ENCODE results near the gene DPEP2.
"Not testable (repeated sequence)": the region's sequence is repeated elsewhere in the genome, so short reads cannot be mapped to it uniquely, and the experiment has no call there.

Gene DPEP2

DNA sequence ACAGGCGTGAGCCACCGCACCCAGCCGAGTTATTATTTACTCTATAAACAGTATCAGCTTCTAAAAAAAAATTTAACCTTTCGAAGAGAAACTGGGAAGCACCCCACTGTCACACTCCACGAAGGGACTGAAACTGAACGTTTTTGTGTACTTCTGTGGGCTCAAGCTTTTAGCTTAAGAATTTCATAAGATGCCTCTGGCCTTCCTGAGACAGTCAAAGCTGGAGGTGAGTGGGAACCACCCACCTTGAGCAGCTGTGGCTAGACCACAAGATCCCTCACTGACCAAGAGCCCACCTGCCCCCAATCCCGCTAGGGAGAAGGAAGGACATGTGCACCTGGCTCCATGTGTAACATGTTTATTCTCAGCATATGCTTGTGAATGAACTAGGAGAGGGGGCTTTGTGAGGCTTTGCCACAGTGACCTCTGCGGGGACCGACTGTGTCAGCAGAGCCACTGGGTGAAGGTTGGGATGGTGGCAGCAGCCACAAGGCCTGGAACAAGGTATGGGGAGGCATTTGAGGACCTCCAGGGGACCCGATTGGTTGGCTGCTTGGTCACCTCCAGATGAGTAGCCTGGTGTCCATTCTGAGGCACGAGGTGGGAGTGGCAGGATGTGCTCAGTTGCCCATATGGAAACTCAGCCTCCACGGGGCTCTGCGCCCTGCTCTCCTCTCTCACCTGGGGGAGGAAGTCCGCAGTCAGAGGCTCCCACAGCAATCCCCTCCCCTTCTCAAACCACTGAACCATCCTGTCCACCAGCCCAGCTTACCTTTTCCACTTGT, 23.8 kb downstream of the DPEP2 start:
- no peak for DNase-seq

DNA sequence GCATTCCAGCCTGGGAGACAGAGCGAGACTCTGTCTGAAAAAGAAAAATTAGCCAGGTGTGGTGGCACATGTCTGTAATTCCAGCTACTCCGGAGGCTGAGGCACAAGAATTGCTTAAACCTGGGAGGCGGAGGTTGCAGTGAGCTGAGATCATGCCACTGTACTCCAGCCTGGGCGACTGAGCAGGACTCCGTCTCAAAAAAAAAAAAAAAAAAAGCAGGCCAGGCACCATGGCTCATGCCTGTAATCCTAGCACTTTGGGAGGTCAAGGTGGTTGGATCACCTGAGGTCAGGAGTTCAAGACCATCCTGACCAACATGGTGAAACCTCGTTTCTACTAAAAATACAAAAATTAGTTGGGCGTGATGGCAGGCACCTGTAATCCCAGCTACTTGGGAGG, 27.0 kb downstream of the DPEP2 start:
- DNase-seq = not testable (repeated sequence)

DNA sequence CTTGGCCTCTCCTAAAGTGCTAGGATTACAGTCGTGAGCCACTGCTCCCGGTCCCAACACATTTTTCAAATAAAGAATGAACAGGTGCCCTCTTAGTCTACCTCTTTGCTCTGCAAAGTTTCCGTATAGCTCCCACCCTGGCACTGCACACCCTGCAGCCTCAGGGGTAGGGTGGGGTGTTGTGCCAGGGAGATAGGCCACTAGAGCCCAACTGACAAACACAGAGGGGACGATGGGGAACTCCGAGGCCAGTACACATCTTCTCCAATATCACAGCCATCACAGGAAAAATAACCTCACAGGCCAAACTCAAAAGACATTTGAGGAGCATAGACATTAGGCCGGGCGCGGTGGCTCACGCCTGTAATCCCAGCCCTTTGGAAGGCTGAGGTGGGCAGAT, 28.2 kb downstream of the DPEP2 start:
- no peak for DNase-seq

DNA sequence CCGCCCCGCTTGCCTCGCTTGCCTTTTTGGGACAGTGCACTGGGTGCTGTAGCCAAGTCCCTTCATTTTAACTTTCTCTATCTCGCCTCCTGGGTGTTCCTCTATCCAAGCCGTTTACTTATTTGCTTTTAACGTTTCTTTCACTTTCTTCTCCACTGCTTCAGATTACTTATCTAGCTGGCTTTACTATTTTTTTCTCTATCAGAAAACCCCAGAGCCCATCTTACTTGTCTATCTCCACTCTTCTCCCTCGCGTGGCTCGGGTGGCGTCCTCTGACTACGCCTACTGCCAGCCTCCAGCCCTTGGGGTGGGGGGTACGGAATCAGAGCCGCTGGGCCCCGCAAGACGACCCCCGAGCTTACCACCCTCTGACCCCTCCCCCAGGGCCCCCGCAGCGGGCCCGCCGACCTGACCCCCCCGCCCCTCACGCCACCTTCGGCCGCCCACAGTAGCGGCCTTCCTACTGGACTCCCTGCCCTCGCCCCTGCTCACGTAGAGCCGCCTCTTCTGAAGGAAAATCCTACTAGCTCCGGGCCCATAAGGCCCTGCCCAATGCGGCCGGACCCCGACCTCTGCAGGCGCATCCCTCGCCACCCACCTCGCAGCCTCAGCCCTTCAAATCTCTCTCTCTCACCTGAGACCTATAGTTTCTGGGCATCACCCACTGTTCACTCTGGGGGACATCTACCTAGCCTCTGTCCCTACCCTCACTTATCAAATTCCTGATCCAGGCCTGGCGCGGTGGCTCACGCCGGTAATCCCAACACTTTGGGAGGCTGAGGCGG, 29.8 kb downstream of the DPEP2 start:
- DNase-seq = no peak

DNA sequence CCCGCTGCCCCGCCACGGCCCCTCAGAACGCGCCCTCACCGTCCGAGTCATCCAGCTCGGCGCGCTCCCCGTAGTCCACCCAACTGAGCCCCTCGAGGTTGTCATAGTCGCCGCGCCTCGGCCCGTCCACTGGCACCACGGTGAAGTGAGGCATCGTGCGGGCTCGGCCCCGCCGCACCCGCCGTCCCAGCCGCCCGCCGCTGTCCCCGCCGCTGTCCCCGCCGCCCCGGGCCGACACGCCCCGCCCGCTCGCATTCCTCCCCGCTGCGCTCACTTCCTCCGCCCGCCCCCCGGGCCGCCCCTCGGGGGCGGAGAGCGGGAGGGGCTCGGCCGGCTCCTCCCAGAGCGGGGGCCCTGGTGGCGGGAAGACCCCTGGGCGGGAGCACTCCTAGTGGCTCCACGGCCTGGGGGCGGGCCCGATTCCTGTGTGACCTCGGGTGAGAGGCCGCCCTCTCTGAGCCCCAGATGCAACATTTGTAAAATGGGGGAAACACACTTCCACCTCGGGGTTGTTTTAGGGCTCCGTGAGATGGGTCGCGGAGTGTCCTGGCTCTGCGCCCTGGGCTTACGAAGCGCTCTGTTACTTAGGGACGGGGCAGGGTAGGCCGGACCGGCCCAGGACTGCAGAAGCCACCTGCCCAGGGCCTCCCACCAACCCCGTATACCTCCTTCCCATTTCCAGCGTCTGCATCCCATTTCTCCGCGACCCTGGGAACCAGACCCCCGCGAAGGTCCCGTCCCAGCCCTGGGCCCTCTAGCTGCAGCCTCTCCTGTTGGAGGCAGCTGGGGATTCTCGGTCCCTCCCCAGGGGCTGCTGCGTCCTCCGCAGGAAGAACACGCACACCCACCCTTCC, 30.7 kb downstream of the DPEP2 start, which contains the start of gene SLC12A4:
SLC12A4 (minus strand) TSS at position 238 of the 854 bp plus-strand sequence; CDS start at position 154, 84 bp downstream.
- peak in 1 of 2 experiments; percentile 9 for DNase-seq

DNA sequence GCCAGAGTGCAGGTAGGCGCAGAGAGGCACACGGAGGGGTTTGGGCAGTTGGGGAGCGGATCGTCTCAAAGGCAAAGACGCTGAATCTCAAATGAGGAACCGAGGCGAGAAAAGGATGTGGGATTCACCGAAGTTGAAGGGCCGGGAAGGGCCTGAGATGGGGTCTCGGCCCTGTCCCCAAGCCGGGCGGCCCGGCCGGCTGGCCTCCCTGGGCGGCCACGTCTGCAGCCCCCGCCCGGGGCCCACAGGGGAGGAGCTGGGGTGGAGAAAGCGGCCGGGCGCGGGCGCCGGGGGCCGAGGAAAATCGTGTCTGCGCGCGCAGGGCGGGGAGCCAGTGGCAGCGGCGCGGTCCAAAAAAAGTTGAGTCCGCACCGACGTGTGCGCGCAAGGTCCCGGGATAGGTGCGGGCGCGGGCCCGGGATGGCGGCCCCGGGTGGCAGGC, 31.3 kb downstream of the DPEP2 start:
- peak in 1 of 2 experiments; percentile 13 for DNase-seq

DNA sequence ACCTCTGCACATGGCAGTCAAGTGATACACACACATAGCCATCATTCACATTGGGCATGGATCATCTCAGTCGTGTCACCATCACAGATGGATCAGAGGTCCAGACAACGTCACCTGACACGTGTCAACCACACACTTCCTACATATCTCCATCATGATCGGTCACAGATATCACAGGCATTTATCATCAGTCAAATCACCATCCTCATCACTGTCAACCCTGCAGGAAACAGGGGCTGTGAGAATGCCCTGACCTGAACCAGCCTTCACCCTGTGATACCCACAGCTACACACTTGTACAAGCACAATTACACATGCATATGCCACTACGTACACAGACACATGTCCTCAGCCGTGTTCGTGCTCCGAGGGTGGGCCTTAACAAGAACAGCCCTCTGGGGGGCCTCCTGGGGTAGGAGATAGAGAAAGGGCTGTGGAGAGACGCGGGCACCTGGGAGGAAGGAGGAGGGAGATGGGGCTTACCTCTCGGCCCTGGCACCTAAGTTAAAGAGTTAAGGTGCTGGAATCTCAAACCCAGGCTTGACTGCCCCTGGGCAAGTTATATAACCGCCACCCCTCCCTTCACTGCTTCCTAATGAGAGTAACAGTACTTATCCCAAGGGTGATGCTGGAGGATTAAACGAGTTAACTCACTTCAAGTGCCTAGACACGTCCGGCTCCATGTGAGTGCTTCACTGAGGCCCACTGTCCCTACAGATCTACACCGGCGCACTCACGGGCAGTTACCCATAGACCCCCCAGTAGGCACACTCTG, 31.9 kb downstream of the DPEP2 start:
- peak in 1 of 2 experiments; percentile 12 for DNase-seq

DNA sequence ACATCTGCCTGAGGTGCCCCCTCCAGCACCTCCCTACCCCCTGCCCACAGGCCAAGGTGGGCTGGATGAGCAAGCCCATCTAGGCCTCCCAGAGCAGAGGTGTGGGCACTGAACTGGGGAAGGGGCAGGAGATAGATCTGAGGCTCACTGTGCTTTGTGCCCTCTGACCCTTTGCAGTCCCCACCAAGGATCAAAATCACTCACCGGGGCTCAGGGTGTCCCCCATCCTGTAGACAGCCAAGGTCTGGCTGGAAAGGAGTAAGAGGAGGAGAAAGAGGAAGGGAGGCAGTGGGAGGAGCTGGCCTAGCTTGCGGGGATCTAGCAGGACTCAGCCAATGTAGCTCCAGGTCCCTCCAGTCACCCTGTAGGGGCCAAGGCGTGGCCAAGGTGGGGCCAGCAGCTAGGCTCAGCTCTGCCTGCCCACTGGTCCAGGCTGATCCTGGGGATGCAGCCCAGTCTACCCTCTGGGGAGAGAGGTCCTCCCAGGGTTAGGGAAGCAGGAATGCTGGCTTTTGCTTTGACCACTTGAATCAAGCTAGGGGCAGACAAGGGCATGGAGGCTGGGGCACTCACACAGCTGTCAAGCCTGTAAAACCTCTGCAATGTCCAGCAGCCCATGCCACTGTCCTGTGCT, 32.6 kb downstream of the DPEP2 start:
- DNase-seq = peak; percentile 10 to 20

DNA sequence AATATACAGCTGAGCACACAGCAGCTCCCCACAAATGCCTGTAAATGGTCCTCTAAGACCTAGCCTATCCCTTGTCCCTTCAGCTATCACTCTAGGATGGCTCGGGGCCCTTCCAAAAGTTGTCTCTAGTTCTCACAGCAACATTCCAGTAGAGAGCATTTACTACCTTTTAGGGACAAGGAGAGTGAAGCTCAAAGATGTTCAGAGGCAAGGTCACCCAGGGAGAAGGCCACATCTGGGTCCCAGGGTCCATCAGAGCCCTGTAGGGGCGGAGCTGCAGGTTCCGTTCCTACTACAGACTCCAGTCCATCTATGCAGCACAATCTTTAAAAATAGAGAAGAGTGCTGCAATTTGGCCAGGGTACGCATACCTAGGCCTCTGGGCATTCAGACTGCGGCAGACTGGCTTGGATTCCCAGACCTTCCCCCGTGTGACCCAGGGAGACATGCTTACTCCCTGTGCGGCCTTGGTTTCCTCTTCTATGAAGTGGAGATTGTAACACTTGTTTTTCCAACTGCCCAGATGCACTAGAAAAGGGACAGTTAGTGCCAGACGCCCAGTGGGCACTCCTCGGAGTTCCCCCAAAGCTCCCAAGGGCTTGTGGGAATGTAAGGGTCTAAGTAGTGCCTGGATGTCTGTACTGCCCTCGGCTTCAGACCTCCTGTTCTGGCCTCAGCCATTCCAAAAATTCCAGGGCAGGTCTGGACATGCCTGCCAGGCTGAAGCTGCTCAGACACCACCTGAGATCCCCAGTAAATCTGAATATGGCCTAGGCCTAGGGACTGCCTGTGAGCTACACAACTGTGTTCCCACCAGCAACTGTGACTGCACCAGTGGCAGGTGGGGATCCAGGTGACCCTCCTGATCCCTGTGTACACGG, 33.4 kb downstream of the DPEP2 start:
- DNase-seq = no peak

DNA sequence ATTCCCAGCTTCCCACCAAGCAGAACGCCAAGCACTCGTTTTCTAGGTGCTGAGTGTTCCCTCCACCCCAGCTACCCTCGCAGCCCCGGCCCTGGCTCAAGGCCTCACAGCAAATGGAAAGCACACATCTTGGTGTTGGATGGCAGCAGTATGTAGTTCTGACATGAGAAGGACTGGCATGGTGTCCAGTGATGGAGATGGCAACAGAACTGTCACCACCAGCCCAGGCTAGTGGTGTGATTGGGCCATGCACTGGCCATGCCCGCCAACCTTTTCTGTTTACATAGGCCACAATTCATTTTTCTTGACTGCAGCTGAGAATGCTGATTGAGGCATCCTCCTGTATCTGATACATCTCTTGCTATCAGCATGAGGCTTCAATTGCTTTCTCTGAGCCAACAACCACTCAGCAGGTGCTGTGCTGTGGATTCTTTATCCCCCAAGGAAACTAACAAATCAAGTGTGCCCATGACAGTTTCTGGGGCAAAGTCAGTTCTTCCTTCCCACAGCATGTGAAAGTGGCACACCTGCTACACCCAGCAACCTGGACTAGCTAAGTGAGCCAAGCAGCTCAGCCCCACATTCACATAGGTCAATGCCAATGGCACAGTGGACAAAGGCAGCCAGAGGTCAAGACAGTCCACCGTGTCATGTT, 34.7 kb downstream of the DPEP2 start:
- no peak for DNase-seq

DNA sequence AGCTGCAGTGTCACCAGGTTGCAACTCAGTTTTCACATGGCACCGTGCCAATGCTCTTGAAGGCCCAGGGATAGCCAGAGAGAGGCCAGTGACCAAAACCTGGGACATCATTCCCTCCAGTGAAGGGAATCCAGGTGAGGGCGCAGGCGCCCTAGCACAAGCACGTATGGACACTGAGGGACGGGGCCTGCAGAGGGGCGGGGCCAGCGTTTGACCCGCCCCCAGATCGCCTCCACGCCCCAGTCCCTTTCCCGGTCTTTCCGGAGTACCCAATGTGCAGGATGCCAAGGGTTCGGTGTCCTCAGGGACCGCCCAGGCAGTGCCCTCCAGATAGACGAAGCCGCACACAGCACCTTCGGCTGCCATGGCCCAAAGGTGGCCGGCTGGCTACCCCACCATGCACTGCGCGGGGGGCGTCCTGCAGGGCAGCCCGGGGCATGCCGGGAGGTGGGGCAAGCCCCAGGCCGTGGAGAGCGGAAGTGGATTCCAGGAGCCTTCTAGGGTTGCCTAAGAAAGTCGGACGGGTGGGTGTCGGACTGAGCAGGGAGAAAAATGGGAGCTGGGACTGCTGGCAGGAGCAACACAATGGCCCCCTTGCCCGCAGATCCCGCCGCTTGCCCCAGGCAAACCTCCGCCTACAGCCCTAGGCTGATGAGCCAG, 35.5 kb downstream of the DPEP2 start:
- no peak for DNase-seq

DNA sequence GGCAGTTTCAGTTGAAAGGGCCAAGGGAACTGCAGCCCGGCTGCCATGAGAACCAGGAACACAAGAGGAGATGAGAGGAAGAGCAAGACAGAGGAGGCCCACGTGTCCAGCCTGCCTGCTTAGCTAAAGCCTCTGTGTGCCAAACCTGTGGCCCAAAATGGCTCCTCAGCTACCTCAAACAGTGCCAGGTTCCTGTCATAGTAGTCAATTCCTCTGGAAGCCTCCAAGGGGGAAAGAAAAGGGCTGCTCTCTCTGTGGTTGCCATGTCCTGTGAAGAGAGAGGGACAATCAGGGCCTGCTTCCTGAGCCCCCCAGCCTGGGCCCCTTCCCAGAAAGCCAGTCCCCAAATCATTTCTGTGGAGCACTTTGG, 36.0 kb downstream of the DPEP2 start:
- DNase-seq = no peak

DNA sequence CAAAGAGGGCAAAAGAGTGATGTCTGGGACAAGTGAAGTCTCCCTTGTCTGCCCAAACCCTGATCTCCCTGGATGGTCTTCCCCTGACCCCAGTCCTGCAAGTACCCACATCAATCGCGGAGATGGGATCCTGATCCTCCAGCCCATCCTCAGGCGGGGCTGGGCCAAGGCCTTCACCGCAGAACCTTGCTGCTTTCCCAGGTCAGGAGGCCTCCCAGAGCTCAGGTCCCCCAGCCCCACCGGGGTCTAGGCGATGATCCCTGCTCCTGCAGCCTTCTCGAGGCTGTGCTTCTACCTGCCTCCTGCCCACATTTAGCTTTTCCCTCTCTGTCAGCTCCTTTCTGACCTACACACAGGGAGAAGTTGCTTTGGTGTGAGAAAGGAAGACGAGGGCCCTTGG, 37.1 kb downstream of the DPEP2 start:
- no peak for DNase-seq

DNA sequence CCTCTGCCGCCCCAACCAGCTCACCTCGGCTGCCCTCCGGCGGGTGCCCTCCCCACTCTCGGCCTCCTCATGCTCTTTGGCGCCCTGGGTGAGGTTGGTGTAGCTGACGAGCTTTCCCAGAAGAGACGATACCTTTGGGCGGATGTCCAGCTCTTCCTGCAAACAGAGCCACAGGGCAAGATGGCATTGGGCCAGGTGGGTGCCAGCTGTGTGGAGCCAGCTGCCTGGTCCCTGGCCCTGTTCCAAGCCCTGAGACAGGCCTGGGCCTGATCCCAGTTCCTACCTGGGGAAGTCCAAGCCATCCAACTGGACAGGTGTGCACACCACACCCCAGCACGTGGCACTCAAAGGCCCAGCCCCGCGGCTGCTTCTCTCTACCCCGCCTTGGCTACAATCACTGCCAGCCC, 37.7 kb downstream of the DPEP2 start:
- DNase-seq = no peak

DNA sequence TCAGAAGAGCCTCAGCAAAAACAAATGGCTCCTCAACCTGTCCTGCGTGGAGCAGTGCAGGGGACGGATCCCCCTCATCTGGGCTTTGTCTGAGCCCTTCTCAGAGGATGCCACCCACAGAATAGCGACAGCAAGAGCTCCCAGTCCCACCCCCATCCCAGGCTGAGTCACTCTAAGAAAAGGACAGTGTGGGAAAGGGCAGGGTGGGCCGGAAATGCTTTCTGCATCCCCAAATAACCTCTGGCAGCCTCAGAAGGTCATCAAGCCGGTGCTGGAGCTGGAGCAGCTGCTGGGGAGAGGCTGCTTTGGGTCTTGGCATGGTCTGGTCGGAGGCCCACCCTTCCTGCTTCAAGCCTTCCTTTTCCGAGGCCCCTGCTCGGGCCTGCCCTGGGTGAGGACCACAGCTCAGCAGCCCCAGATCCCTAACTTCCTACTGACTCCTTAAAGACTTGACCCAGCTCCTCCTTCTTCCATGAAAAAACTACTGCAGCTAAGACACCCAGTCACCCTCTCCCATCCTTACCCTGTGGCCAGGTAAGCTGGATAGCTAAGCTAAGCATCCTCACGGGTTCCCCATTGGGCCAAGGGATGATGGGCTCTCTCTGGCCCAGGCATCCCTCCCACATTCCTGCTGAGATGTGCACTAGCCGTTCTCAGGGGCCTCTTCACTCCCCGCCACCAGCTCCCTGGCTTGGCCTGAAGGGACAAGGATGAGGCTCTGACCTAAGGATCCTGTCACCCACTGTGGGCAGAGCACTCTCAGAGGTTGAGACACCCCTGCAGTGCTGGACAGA, 39.6 kb downstream of the DPEP2 start:
- no peak for DNase-seq

DNA sequence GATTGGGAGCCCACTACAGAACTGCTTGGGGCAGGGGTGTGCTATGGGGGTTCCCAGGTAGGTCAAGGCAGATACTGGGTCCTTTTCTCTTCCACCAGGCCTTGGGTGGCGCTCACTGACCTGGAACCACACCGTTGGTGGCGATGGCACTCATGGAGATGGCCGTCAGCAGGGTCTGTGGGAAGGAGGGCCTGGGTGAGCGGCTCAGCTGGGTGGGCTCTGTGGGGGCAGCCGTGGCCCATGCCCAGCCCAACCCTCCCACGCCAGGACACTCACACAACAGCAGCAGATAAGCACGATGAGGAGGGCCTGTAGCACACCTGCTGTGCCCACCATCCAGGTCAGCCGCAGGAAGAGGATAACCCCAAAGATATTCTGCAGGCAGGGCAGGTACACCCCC, 41.7 kb downstream of the DPEP2 start:
- DNase-seq = no peak

DNA sequence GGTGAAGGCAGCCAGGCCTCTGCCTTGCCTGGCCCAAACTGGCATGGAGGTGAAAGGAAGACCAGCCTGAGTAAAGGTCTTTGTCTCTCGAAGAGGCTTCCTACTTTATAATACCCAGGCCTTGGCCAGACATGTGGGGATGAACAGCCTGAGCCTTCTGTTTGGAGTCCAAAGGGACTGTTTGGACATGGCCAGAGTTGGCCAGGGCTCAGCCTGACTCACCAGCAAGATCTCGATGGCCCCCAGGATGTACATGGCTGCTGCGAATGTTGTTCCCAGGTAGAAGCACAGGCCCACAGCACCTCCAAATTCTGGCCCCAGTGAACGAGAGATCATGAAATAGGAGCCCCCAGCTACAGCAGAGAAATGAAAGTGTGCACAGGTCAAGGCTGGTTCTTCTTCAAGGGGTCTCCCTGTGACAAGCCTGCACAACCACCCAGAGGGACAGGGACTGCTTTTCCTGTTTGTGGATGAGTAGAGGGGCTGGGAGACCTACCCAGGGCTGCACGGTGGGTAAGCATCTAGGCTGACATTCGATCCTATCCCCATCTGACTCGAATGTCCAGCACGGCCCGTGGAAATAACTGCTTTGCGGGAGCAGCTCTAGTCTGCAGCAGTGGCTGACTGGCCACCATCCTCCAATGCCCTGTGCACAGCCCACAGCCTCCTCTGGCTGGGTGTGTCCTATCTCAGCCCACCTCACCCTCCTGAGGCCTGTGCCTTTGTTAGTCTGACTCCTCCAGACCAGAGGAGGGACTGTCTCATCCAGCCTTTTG, 44.7 kb downstream of the DPEP2 start:
- no peak for DNase-seq
